ENCODE measurements around the gene ARL6IP4.

ARL6IP4 gene

DNA sequence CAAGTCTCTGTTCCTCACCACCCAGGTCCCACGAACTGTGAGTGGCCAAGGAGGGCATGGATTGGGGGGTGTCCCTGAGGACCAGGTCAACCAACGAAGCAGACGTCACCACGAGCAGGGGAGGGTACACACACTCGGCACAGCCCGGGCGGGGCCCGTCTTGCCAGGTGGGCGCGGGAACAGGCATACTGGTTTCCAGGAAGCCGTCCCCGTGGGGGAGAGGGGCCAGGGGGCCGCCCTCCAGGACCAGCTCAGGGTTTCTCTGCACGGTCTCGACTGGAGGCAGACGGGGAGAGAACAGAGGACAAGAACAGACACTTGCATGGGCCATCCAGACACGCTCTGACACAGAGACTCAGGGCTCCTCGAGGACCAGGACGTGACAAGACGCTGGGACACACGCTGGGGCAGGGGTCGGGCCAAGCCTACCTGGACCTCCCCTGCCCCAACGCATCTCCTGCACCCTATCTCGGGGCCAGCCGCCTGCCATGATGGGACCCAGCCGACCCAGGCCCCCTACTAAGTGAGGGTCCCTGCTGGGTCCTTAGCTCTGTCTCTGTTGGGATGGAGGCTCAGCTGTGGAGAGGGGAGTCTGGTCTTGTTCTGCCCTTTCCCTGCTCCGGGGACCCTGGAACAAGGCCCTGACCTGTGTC is 11.3 kb downstream of the ARL6IP4 start:
- DNase-seq (ENCODE audit: low read depth) = no peak

GRCh38 chr12:122992386-122992785 is 11.9 kb downstream of the ARL6IP4 start:
- DNase-seq (ENCODE audit: low read depth) = no peak

- no peak for DNase-seq (ENCODE audit: low read depth)
These were observed 13.7 kb downstream of the ARL6IP4 start for GRCh38 chr12:122994140-122994675.

DNA sequence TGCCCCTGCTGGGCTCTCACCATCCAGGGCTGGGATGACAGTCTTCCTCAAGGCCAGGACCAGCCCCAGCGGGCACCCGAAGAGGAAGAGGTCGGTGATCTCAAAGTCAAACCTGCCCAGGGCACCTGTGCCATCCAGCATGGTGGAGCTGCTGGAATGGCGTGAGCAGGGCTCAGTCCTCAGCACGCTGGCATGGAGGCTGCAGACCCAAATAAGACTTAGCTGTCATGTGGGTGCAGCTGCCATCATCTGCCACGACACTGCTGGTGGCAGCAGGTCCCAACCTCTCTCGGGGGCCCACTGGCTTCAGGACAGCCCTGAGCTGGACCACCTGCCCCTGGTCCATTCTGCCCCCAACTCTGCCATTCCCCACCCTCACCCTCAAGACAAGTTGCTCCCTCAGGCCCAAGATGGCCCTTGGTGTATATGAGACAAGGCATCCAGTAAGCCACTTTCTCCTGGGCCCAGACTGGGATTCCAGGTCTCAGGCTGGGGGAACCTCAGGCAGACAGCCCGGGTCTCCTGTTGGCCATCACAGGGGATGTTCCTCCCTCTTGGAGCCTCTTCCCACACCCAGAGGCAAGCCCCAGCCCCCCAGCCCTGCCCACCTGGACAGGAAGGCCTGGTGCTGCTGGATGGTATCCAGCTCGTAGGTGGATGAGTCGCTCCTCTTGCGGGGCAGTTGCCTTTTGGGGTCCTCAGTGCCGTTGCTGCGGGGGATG is 14.5 kb downstream of the ARL6IP4 start:
- DNase-seq (ENCODE audit: low read depth) = no peak

DNA sequence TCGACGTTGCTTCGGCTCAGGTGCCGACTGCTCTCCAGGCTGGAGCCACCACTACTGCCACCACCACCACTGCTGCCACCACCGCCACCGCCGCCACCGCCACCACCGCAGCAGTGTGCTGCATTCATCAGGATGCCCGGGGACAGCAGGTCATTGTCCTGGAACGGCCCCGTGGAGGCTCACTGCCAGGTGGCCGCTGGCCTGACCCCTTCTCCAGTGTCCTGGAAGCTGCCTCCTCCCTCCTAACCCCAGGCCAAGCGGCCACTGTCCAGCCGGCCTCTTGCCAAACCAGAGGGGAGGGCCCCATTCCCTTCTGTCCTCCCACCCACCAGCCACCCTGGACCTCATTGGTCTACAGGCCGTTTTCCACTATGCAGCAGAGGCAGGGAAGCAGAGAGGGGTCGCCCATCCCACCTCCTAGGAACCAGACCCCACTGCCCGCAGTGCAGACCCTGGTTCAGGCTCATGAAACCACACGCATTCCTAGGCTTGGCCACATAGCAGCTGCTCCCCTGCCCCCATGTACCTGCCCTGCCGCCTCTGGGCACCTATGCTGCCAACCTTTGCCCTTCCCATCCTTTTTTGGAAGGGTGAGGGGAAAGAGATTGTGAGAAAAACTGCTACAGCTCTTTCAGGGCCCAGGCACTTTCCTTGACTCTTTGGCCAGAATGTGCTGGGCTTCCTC is 15.2 kb downstream of the ARL6IP4 start:
- no peak for DNase-seq (ENCODE audit: low read depth)

- no peak for DNase-seq (ENCODE audit: low read depth)
These were observed 15.7 kb downstream of the ARL6IP4 start for GRCh38 chr12:122996188-122996601.

GRCh38 chr12:122996621-122997342 is 16.3 kb downstream of the ARL6IP4 start:
- no peak for DNase-seq (ENCODE audit: low read depth)

- DNase-seq (ENCODE audit: low read depth) = no peak
These were observed 17.1 kb downstream of the ARL6IP4 start for GRCh38 chr12:122997343-122998250.

DNA sequence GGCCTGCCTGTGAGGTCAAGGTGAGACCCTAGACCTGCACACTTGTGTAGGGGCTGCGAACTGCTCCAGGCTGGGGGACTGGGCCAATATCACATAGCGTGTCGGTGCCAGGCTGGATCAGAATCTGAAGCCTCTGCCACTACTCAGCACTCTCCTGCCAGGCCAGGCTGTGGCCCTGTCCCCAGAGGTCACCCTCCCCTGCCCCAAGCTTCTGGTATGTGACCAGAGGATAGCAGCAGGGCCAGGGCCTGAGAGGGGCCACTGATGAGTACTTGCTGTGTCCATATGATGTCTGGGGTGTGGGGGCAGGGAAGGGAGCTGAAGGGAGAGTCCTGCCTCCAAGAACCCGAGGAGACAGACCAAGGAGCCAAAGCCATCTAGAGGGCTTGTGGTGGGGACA is 17.8 kb downstream of the ARL6IP4 start:
- no peak for DNase-seq (ENCODE audit: low read depth)

- DNase-seq (ENCODE audit: low read depth) = no peak
These were observed 18.9 kb downstream of the ARL6IP4 start for GRCh38 chr12:122999196-122999946.

- no peak for DNase-seq (ENCODE audit: low read depth)
These were observed 19.5 kb downstream of the ARL6IP4 start for GRCh38 chr12:122999986-123000420.

GRCh38 chr12:123000578-123000977 is 20.1 kb downstream of the ARL6IP4 start:
- no peak for DNase-seq (ENCODE audit: low read depth)

DNA sequence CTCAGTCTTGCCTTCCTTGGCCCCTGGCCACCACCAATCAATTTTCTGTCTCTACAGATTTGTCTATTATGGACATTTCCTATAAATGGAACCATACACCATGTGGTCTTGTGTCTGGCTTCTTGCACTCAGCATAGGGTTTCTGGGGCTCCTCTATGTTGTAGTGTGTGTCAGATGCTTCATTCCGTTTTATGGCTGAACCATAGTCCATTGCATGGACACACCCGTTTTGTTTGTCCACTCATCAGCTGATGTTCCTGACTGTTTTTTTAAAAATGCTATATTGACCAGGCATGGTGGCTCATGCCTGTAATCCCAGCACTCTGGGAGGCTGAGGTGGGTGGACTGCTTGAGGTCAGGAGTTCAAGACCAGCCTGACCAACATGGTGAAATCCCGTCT is 21.0 kb downstream of the ARL6IP4 start:
- no peak for DNase-seq (ENCODE audit: low read depth)

DNA sequence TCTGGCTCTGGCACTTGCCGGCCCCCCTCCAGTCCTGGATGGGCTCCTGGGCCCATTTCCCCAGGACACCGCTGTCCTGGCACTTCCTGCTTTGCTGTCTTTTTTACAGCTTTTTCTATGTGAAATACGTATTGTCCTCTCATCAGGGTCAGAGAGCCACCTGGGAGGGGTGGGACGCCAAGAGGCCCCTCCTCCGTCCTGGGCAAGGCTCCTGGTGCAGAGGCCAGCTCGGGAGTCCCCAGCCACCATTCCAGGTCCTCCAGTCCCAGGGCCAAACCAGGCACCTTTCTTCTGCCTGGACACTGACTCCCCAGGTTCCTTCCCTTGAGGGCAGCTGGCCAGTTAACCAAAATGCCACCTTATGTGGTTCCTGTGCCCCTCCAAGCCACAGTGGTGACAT is 22.8 kb downstream of the ARL6IP4 start:
- DNase-seq (ENCODE audit: low read depth) = no peak

- no peak for DNase-seq (ENCODE audit: low read depth)
These were observed 23.8 kb downstream of the ARL6IP4 start for GRCh38 chr12:123004287-123004686.

DNA sequence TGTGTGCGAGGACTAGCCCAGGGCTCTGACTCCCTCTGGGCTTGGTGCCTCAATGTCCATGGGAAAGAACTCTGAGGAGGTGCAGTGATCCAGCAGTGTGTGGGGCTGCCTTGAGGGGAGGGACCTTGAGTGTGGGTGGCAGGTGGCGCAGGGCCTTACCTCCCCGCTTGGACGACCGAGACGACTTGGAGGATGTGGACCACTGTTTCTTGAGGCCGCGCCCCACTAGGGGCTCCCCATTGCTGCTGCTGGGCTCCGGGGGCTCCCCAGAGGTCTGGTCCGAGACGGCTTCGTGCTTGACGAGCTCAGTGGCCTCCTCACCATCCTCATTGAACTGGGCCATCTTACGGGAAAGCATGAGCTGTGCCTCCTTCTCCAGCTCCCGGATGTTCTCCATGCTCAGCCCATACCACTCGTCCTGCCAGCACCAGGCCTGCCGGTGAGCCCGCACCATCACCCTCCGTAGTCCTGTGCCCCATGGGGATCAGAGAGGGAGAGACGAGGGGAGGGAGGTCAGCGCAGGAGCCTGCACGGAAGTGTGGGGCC is 24.7 kb downstream of the ARL6IP4 start:
- no peak for DNase-seq (ENCODE audit: low read depth)

GRCh38 chr12:123006977-123007376 is 26.5 kb downstream of the ARL6IP4 start:
- no peak for DNase-seq (ENCODE audit: low read depth)

GRCh38 chr12:123010110-123010509 is 29.6 kb downstream of the ARL6IP4 start:
- no peak for DNase-seq (ENCODE audit: low read depth)

DNA sequence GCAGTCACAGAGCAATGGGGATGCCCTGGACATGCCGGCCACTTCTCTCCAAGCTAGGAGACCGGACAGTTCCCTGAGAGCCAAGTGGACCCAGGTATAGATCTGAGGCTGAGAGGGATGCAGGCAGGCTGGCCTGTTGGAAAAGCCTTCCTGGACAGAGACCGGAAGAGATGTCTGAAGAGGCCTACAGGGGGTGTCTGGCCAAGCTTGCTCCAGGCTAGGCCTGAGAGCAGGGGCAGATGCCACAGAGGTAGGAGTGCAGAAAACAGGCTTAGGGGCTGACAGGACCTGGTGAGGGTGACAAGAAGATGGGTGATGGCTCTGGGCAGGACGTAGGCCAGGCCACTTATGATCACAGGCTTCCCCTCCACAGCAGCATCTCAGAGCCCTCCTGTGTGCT is 30.2 kb downstream of the ARL6IP4 start:
- no peak for DNase-seq (ENCODE audit: low read depth)

DNA sequence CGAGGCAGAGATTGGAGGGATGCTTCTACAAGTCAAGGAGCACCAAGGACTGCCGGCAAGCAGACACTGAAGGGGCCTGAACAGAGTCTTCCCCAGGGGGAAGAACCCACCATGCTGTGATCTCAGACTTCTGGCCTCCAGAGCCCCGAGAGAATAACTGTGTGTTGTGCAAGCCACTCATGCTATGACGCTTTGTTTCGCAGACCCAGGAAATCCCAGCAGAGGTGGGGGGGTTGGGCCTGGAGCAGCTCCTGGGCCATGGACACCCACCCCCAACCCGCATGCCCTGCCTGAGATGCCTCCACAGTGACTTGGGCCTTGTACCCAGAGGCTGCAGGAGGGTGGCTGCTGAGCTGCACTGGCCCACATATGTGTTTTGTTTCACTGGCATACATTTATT is 31.2 kb downstream of the ARL6IP4 start:
- DNase-seq (ENCODE audit: low read depth) = no peak
